Tibial nerve (tissue), 4 donors: ENCODE measurements around the gene KRT13. TPM values are rescaled to one million over a fixed set of nuclear protein-coding genes. Genes with fewer than 3 reads are reported as not detected.

ENCODE experiments used
- DNase-seq, 2 donors: peaks; one replicate each; pipeline ENCODE4 v3.0.0-alpha.2; 2019; ENCODE audit warnings: low spot score in 2 of 2
- H3K27ac ChIP-seq, 4 donors: fragments of 200-600 bp; sonication (generic) in 3 of 4; one replicate each; pipeline ENCODE4 v1.5.1; 2017 to 2019; ENCODE audit warnings: mild to moderate bottlenecking in 1 of 4
- H3K27me3 ChIP-seq, 2 donors: fragments of 200-600 bp; sonication (generic) in 1 of 2; one replicate each; pipeline versions ENCODE4 v1.5.1 to v1.6.0; 2017 to 2019
- H3K36me3 ChIP-seq, 3 donors: fragments of 200-600 bp; sonication (generic); one replicate each; pipeline ENCODE4 v1.5.1; 2018 to 2019
- H3K4me1 ChIP-seq, 4 donors: fragments of 200-600 bp; sonication (generic) in 3 of 4; one replicate each; pipeline ENCODE4 v1.5.1; 2017 to 2019
- H3K4me3 ChIP-seq, 4 donors: fragments of 200-600 bp; sonication (generic) in 3 of 4; one replicate each; pipeline ENCODE4 v1.5.1; 2017 to 2019; ENCODE audit warnings: mild to moderate bottlenecking in 1 of 4, moderate library complexity in 1 of 4
- H3K9me3 ChIP-seq, 4 donors: fragments of 200-600 bp; sonication (generic) in 3 of 4; one replicate each; pipeline ENCODE4 v1.5.1; 2017 to 2019
- CTCF ChIP-seq, 5 experiments: fragments of 200-600 bp in 3 of 5; fragments of 450-650 bp in 2 of 5; sonication (generic) in 3 of 5; IDR thresholded peaks; one replicate each; pipeline ENCODE4 v1.5.1; 2016 to 2019; ENCODE audit warnings: antibody characterized with exemption in 5 of 5, mild to moderate bottlenecking in 3 of 5, moderate library complexity in 2 of 5
- EP300 ChIP-seq, 2 donors: sonication (generic); formaldehyde crosslinking; IDR thresholded peaks; one replicate each; pipeline ENCODE4 v1.6.1; 2017; ENCODE audit warnings: antibody characterized with exemption in 2 of 2, mild to moderate bottlenecking in 1 of 2
- POLR2A ChIP-seq, 2 donors: fragments of 450-650 bp; IDR thresholded peaks; one replicate each; pipeline ENCODE4 v1.6.1; 2017; ENCODE audit warnings: antibody characterized with exemption in 2 of 2, mild to moderate bottlenecking in 2 of 2, moderate library complexity in 2 of 2
- WGBS, 2 donors: methylation state at CpG; one replicate each; pipeline ENCODE4 v1.1.5; 2018; 5-methylcytosine and 5-hydroxymethylcytosine counted together
- total RNA-seq, 4 donors: library from RNA; depleted of rRNA; stranded (reverse); fragments of >200 nt; gene quantifications; one replicate each; pipeline ENCODE4 v1.1.0, GENCODE V29; 2016

Gene KRT13
- total RNA-seq, 4 donors from 2014 or later, result 0.42 TPM; not detected in 3

- H3K9me3 ChIP-seq, result peaks cover 0 to 5% (median 0%) of the 10 kb centered on the region in 4 donors
- no peaks in the 10 kb centered on the region for H3K36me3 ChIP-seq
- H3K27me3 ChIP-seq, result no peaks in the 10 kb centered on the region
- TF ChIP-seq POLR2A (IDR thresholded peaks at IDR 0.05) (no peak), EP300 (IDR thresholded peaks at IDR 0.05) (no peak), CTCF (IDR thresholded peaks at IDR 0.05) (no peak)
- DNase-seq, result no peak
- peaks cover 0 to 37% (median 16%) of the 10 kb centered on the region in 4 donors for H3K4me1 ChIP-seq
- peak overlapping the region; percentile 7 to 79 (median 66) for H3K27ac ChIP-seq
- H3K4me3 ChIP-seq, result no peak overlapping the region
- WGBS, 2 donors, result 74 to 76% methylated on average over 8 of the region's 8 CpGs
These were observed 44.2 kb upstream of the KRT13 start for GRCh38 chr17:41549596-41550039.

- Histone ChIP-seq H3K4me3 (peak overlapping the region in 3 of 4 donors; percentile 0 to 35 (median 13)), H3K27me3 (no peaks in the 10 kb centered on the region), H3K4me1 (peaks cover 0 to 34% (median 16%) of the 10 kb centered on the region in 4 donors), H3K36me3 (no peaks in the 10 kb centered on the region), H3K27ac (peak overlapping the region; percentile 26 to 79 (median 66)), H3K9me3 (peaks cover 0 to 5% (median 0%) of the 10 kb centered on the region in 4 donors)
- TF ChIP-seq EP300 (IDR thresholded peaks at IDR 0.05), result no peak
- peak; percentile 77 to 96 (median 87) for TF ChIP-seq CTCF (IDR thresholded peaks at IDR 0.05)
- no peak for TF ChIP-seq POLR2A (IDR thresholded peaks at IDR 0.05)
- peak; percentile 84 to 94 for DNase-seq
- WGBS, 2 donors, result 4 to 7% methylated on average over 15 to 24 of the region's 25 CpGs
These were observed 43.6 kb upstream of the KRT13 start for GRCh38 chr17:41548844-41549595.

GRCh38 chr17:41547921-41548843 lies 42.8 kb upstream of the KRT13 start:
- Histone ChIP-seq H3K9me3 (peaks cover 0 to 5% (median 0%) of the 10 kb centered on the region in 4 donors), H3K27ac (peak overlapping the region; percentile 26 to 79 (median 66)), H3K36me3 (no peaks in the 10 kb centered on the region), H3K4me3 (peak overlapping the region in 3 of 4 donors; percentile 0 to 35 (median 13)), H3K4me1 (peaks cover 0 to 34% (median 16%) of the 10 kb centered on the region in 4 donors), H3K27me3 (no peaks in the 10 kb centered on the region)
- 36 to 42% methylated on average over 21 to 22 of the region's 23 CpGs for WGBS, 2 donors
- DNase-seq, result no peak
- no peak for TF ChIP-seq CTCF (IDR thresholded peaks at IDR 0.05)
- TF ChIP-seq EP300 (IDR thresholded peaks at IDR 0.05), result no peak
- TF ChIP-seq POLR2A (IDR thresholded peaks at IDR 0.05), result no peak

- no peak overlapping the region for H3K4me3 ChIP-seq
- no peak for DNase-seq
- TF ChIP-seq POLR2A (IDR thresholded peaks at IDR 0.05), result no peak
- TF ChIP-seq EP300 (IDR thresholded peaks at IDR 0.05), result no peak
- no peak for TF ChIP-seq CTCF (IDR thresholded peaks at IDR 0.05)
These were observed 42.0 kb upstream of the KRT13 start for GRCh38 chr17:41547378-41547841.

More at GRCh38 chr17:41547378-41547841, 42.0 kb upstream of the KRT13 start:
- peak overlapping the region in 3 of 4 donors; percentile 26 to 79 (median 74) for H3K27ac ChIP-seq
- 75% methylated on average over 9 of the region's 9 CpGs for WGBS, 2 donors
- peaks cover 0 to 5% (median 0%) of the 10 kb centered on the region in 4 donors for H3K9me3 ChIP-seq
- H3K27me3 ChIP-seq, result no peaks in the 10 kb centered on the region
- no peaks in the 10 kb centered on the region for H3K36me3 ChIP-seq
- peaks cover 0 to 34% (median 16%) of the 10 kb centered on the region in 4 donors for H3K4me1 ChIP-seq
